ENCODE results near the gene FMO5. TPM values are rescaled to one million over a fixed set of nuclear protein-coding genes. Genes with fewer than 3 reads are reported as not detected.
"Not testable (repeated sequence)": the region's sequence is repeated elsewhere in the genome, so short reads cannot be mapped to it uniquely, and the experiment has no call there.

The FMO5 gene
- total RNA-seq, 1 donor from 2014 or later: 0.73 TPM

DNA sequence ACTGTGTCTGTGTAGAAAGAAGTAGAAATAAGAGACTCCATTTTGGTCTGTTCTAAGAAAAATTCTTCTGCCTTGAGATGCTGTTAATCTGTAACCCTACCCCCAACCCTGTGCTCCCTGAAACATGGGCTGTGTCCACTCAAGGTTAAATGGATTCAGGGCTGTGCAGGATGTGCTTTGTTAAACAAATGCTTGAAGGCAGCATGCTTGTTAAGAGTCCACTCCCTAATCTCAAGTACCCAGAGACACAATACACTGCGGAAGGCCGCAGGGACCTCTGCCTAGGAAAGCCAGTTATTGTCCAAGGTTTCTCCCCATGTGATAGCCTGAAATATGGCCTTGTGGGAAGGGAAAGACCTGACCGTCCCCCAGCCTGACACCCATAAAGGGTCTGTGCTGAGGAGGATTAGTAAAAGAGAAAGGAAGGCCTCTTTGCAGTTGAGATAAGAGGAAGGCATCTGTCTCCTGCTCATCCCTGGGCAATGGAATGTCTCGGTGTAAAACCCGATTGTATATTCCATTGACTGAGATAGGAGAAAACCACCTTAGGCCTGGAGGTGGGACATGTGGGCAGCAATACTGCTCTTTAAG is 15.1 kb upstream of the FMO5 start:
- DNase-seq (ENCODE audit: low read depth, low spot score): not testable (repeated sequence)

DNA sequence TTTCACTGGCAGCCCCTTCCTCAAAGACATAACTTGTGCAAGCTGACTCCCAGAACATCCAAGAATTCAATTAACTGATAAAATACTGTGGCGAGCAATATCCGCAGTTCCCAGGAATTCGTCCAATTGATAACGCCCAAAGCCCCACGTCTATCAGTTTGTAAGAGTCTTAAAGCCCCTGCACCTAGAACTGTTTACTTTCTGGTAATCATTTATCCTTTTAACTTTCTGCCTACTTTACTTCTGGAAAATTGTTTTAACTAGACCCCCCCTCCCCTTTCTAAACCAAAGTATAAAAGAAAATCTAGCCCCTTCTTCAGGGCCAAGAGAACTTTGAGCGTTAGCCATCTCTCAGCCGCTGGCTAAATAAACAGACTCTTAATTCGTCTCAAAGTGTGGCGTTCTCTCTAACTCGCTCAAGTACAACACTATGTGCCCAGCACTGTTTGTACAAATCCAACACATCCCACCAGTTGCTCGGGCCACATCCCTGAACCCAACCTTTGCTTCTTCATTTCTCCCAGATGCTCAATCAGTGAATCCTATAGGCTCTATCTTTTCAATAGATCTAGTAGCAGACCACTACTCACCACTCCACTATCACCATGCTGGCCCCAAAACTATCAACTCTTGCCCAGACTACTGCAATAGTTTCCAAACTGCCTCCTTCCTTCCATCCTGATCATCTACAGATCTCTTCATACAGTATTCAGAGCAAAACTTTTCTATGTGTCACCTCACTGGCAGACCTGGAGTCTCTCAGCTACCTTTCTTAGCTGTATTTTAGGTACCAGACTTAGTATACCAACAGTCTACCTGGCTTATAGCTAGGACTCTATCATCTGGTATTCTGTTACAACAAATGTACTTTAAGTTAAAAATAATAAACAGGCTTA is 14.0 kb upstream of the FMO5 start:
- DNase-seq (ENCODE audit: low read depth, low spot score): no peak

DNA sequence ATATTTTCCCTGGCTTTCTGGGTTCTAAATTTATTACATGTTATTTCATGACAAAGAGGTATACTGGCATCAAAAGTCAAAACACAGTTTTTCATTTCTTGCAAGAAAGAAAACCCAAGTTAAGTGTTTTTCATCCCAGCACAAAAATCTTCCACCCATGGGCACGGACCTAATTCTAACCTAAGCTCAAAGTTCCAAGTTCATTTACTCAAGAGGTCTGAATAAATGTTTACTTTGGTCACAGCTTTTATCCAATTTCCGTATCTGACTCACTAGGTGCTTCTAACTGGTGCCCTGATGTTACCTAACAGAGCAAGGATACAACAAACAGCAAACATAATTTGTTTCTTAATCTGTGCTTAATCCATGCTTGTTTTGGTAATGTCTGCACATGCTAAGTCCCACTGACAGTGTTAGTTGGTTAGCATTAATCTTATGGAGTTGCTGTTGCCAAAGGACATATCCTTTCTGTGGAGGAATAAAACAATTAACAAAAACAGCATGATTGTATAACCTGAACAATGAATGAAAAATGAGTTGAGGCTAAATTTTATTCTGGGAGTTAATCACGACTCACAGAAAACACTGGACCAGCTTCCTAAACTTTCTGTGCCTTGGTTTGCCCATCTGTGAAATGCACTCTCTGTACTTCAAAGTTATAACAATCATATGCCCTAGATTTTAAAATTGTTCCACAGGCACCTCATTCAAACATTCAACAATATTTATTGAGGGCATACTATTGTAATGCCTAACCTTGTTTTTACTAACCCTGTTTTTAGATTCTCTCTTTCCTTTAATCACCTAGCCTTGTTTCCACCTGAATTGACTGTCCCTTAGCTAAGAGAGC is 13.1 kb upstream of the FMO5 start:
- no peak for DNase-seq (ENCODE audit: low read depth, low spot score)

DNA sequence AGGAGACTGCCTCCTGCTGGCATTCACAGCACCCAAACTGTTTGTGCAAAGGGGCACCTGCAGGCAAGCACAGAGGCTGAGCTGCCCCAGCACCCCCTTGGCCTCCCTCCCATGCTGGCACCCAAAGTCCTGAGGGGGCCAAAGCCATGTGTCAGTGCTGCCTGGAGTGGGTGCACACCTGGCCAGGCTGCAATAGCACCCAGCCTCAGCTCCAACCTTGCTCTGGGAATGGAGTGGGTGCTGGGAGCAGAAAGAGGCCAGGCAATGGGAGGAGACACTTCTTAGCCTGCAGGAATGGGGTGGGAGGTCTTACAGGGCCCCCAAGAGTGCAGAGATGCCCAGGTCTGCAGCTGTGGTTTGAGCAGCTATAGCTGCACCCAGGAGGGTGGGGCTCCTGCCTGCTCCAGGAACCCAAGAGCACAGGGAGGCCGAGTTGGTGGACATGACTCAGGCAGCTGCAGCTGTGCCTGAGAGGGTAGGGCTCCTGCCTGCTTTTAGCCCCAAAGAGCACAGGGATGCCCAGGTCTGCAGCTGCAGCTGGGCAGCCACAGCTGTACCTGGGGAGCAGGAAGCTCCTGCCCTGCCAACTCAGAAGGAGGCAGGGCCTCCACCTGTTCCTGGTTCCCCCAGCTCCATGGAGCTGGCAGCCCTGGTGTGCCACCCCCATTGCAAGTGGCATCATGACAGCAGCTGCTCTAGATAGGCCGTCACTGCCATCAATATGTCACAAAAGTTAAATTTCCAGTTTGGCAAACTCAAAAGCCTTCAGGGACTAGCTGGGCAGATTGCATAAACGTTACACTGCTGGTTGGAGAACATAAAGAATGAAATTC is 12.0 kb upstream of the FMO5 start:
- DNase-seq (ENCODE audit: low read depth, low spot score): no peak

DNA sequence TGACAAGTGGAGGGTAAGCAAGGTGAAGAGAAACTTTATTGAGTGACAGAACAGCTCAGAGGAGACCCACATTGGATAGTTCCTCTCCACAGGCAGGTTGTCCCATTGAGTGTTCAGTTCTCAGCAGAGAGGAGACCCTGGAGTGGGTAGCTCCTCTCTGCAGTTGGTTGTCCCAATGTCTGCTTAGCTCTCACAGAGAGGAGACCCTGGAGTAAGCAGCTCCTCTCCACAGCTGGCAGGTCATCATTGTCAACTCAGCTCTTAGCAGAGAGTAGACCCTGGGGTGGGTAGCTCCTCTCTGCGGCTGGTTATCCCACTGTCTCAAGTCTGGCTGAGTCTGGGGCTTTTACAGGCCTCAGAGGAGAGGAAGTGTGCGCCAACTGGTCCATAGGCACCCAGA is 11.3 kb upstream of the FMO5 start:
- DNase-seq (ENCODE audit: low read depth, low spot score): no peak

DNA sequence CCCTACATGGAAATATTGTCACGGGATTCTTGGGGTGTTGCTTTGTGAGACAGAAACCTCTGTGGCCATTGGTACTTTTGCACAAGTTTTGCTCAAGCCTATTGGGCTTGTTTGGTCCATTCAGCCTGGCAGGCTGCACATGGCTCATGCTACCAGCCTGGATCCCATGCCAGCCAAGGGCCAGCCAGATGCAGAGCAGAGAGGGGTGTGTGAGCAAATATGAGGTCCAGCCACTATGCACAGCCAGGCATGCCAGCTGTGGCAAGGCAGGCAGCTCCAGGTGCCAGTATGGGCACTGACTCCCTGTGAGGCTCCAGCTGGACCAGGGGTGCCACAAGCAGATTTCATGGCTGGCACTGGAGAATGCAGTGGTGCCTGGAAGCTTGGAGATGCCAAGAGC is 10.7 kb upstream of the FMO5 start:
- no peak for DNase-seq (ENCODE audit: low read depth, low spot score)

DNA sequence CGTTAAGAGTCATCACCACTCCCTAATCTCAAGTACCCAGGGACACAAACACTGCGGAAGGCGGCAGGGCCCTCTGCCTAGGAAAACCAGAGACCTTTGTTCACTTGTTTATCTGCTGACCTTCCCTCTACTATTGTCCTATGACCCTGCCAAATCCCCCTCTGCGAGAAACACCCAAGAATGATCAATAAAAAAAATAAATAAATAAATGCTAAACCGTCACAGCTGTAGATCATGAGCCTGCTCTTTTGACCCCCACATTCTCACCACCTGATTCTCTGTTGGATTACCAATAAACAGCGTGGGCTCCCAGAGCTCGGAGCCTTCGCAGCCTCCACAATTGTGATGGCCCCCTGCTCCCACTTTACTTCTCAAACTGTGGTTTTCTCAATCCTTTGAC is 8.8 kb upstream of the FMO5 start:
- DNase-seq (ENCODE audit: low read depth, low spot score): not testable (repeated sequence)

DNA sequence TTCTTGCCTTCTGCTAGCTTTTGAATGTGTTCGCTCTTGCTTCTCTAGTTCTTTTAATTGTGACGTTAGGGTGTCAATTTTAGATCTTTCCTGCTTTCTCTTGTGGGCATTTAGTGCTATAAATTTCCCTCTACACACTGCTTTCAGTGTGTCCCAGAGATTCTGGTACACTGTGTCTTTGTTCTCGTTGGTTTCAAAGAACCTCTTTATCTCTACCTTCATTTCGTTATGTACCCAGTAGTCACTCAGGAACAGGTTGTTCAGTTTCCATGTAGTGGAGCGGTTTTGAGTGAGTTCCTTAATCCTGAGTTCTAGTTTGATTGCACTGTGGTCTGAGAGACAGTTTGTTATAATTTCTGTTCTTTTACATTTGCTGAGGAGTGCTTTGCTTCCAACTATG is 5.9 kb upstream of the FMO5 start:
- DNase-seq (ENCODE audit: low read depth, low spot score): not testable (repeated sequence)

DNA sequence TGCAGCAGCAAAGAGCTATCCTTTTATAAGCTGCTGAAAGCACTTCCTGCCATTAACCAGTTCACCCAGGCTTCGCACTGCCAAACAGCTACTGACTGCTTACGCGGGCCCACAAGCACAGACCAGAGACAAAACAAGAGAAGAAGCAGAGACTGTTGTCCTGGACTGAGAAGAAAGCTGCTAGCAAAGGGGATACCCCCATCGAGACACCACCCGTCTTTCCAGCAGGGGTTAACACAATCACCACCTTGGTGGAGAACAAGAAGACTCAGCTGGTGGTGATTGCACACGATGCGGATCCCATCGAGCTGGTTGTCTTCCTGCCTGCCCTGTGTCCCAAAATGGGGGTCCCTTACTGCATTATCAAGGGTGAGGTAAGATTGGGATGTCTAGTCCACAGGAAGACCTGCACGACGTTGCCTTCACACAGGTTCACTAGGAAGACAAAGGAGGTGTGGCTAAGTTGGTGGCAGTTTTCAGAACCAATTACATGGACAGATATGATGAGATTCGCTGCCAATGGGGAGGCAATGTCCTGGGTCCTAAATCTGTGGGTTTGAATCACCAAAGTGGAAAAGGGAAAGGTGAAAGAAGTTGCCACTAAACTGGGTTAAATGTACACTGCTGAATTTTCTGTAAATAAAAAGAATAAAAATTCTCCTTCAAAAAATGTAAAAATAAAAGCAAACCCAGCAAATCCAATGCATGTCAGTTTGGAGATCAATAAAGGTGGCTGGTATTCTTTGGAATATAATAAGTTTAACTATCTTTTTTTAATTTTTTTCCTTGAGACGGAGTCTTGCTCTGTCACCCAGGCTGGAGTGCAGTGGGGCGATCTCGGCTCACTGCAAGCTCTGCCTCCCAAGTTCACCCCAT is 1.2 kb downstream of the FMO5 start:
- no peak for DNase-seq (ENCODE audit: low read depth, low spot score)

DNA sequence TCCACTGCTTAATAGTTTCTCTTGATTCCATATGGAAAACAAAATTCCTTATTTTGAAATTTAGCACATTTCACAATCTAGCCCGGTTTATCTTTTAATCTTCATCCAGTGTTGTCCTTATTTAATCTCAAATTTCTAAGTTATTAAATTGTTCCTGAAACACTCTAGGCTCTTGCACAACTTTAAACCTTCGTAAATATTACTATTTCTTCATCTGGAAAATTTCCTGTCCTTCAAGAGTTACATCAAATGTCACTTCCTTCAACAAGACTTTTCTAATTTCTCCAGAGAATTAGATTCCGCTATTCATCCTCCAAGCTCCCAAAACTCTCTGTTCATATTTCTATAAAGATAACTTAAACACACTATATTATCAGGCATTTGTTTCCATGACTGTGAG is 6.5 kb downstream of the FMO5 start:
- DNase-seq (ENCODE audit: low read depth, low spot score): no peak

DNA sequence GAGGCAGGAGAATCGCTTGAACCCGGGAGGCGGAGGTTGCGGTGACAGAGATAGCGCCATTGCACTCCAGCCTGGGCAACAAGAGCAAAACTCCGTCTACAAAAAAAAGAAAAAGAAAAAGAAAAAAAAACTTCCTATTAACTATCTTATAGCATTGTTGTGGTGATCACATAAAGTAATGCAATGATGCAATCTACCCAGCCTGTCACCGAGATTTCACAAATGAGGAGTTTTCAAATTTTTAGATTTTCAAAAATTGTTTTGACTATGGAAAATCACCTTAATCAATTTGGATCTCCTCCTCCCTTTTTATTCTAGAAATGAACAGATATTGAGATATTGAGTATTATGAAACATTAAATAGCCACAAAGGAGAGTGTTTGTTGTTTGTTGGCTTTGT is 8.0 kb downstream of the FMO5 start:
- DNase-seq (ENCODE audit: low read depth, low spot score): no peak

DNA sequence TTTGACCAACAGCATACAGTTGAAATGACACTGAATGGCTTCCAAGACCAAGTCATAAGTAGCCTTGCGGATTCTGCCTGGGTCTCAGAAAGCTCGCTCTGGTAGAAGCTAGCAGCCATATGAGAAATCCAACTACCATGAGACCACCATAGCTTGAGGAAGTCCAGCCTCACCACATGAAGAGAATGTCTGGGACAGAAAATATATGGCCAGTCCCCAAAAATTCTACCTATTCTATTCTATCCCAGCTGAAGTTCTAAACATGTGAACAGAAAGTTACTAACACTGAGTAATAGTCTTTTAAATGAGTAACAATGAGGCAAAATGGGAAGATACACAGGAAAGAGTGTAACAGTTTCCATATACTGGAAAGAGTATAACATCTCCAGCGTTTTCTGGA is 9.0 kb downstream of the FMO5 start:
- no peak for DNase-seq (ENCODE audit: low read depth, low spot score)

DNA sequence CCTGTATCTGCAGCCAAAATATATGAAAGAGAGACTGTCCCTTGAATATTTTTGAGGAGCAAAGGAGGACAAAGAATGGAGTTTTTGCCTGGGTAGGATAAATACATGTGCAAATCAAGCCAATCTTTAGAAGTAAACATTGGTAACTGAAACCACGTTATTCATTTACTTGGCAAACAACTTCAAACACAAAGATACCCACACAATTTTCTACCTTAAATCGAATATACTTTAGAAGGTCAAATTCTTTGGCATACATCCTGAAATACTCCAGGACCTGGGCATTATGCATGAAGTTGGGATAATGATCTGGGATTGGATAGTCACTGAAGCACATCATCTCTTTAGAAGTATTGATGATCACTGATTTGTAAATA is 9.6 kb downstream of the FMO5 start:
- DNase-seq (ENCODE audit: low read depth, low spot score): no peak

DNA sequence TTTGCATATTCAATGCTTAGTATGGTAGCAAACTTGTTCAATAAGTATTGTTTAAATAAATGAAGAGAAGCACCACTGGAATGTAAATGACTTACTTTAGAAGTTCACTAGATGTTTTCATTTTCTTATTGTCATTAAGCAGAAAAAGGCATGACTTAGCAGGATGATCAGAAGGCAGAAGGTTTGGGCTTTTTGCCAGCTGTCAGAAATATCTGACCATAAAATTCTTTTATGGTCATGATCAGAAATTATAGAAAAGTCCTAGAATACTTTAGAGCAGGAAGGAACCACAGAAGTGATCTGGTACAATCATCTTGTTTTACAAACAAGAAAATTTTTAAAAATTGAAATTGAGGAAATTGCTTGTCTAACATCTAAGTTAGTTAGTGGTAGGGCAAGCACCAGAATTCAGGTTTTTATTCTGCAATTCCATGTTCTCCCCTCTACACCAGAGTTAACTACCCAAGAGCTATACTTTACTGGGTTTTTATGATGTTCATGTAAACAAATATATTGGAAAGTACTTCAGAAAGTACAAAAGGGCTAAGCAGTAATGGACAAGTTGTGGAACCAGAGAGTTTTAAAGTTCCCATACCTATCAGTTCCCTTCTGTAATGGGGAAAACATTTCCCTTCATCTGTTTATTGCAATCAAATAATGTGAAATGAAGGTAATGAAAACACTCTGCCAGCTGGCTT is 10.1 kb downstream of the FMO5 start:
- DNase-seq (ENCODE audit: low read depth, low spot score): no peak

DNA sequence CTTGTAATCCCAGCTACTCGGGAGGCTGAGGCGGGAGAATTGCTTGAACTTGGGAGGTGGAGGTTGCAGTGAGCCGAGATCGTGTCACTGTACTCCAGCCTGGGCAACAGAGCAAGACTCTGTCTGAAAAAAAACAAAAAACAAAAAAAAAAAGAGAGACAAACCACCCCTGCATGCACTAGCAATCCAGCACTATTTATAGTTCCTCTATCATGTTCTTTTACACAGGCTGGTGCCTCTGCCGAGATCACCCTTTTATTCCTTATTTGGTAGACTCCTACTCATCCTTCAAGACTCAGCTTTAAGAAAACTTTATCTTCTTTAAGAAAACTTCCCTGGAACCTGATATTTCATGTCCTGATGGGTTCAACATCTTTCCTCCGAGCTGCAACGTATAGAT is 10.8 kb downstream of the FMO5 start:
- no peak for DNase-seq (ENCODE audit: low read depth, low spot score)

DNA sequence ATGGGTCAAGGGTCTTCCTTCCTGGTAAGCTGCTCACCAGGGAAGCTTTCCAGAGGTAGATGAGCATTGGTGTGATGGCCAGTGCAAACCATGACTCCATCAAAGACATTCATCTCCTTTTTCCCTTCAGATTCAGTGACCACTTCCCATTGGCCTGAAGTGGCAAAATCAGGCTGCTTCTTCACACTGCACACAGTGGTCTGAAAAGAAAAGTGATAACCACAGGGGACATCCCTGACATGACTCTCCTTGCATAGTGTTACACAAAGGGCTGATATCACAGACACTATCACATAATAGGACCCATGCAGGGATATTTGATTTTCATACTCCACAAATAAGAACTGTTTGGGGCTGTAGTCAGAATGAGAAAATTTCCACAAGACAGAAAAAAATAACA is 11.9 kb downstream of the FMO5 start:
- no peak for DNase-seq (ENCODE audit: low read depth, low spot score)

DNA sequence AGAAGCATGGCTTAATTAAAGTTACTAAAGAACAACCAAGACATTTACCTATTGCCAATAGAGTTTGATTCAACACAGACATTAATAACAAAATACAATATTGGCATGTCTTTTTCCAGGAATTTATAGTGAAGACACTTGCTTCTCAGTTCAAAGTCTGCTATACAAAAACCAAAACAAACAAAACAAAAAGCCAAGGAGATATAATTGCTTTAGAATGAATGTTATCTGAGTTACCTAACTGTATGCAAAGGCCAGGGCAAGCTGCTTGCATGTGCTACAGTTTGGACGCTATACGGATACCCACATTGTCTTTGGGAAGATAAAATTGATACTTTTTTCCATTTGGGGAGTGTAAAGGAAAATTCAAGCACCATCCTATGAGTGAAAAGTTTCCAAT is 13.6 kb downstream of the FMO5 start:
- DNase-seq (ENCODE audit: low read depth, low spot score): no peak

DNA sequence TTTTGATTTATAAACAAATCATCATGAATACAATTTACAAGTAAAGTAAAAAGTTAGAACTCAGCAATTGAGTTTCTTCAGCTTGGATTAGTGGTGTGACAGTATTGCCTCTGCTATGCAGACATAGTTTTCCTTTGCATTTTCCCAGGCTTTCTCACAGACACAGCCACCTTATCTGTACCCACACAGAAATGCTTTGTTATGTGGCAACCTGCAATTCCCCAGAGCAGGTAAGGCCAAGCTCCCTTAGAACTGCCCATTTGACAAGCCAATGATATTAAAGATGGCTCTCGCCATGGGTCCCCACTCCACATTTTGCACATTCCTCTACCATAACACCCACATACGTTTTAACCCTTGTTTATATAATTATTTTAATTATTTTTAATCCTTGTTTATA is 14.2 kb downstream of the FMO5 start:
- no peak for DNase-seq (ENCODE audit: low read depth, low spot score)
